Keratinocyte (primary cell): ENCODE data around the gene CFAP68.

Experiments used
- EZH2 ChIP-seq: IDR thresholded peaks from one replicate; pipeline ENCODE4 v1.6.1; 2012; ENCODE audit warnings: inconsistent platforms, mild to moderate bottlenecking, low read length, moderate library complexity
- TF ChIP-seq, protein P1 (sequence below), 3 experiments: IDR thresholded peaks in 1 of 3; conservative IDR thresholded peaks in 1 of 3; optimal IDR thresholded peaks in 1 of 3; 2 replicates in 2 of 3; 3 replicates in 1 of 3; pipeline versions ENCODE3 to v1.5.1; 2011; ENCODE audit warnings: low read length in 3 of 3, mild to moderate bottlenecking in 3 of 3, moderate library complexity in 2 of 3, control low read depth in 1 of 3, inconsistent platforms in 1 of 3; ENCODE audit not compliant: insufficient read depth in 2 of 3; ENCODE audit errors: extremely low read depth in 1 of 3

DNA sequence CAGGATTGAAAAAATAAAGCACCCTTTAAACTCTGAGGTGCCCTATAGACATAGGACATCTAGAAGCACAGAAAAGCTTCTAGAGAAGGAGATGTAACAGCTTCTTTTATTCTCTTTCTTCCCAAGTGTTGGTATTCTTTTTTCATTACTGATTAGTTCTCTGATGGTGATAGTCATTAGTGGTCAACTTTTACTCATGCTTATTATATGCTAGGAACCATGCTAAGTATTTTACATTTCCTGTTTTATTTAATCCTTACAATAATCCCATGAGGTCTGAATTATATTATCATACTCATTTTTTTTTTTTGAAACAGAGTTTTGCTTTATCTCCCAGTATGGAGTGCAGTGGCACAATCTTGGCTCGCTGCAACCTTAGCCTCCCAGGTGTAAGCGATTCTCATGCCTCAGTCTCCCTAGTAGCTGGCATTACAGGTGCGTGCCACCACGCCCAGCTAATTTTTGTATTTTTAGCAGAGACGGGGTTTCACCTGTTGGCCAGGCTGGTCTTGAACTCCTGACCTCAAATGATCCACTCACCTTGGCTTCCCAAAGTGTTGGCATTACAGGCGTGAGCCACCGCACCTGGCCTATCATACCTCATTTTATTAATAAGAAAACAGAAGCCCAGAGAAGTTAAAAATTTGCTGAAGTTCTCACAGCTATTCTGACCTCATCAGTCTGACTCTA is 42.3 kb downstream of the CFAP68 start:
- TF ChIP-seq, protein P1, sequence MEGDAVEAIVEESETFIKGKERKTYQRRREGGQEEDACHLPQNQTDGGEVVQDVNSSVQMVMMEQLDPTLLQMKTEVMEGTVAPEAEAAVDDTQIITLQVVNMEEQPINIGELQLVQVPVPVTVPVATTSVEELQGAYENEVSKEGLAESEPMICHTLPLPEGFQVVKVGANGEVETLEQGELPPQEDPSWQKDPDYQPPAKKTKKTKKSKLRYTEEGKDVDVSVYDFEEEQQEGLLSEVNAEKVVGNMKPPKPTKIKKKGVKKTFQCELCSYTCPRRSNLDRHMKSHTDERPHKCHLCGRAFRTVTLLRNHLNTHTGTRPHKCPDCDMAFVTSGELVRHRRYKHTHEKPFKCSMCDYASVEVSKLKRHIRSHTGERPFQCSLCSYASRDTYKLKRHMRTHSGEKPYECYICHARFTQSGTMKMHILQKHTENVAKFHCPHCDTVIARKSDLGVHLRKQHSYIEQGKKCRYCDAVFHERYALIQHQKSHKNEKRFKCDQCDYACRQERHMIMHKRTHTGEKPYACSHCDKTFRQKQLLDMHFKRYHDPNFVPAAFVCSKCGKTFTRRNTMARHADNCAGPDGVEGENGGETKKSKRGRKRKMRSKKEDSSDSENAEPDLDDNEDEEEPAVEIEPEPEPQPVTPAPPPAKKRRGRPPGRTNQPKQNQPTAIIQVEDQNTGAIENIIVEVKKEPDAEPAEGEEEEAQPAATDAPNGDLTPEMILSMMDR (optimal IDR thresholded peaks at IDR 0.05 in 1 of 3, IDR thresholded peaks at IDR 0.05 in 1 of 3, conservative IDR thresholded peaks at IDR 0.05 in 1 of 3; ENCODE audit: extremely low read depth in 1 of 3, insufficient read depth in 2 of 3, low read length in 3 of 3): no peak
- no peak for TF ChIP-seq EZH2
